Fibroblast of peridontal ligament (primary cell): Measurements from ENCODE around the gene PARD3B.

Experiments
- DNase-seq: peaks from one replicate; pipeline ENCODE4 v3.0.0-alpha.2; 2010; ENCODE audit errors: extremely low read depth

PARD3B gene

GRCh38 chr2:205610437-205610836 lies 1065.2 kb downstream of the PARD3B start:
- no peak for DNase-seq

GRCh38 chr2:205612636-205613035 lies 1067.4 kb downstream of the PARD3B start:
- no peak for DNase-seq

- DNase-seq, result no peak
These were observed 1068.8 kb downstream of the PARD3B start for GRCh38 chr2:205613970-205614559.

GRCh38 chr2:205614965-205615364 lies 1069.7 kb downstream of the PARD3B start:
- no peak for DNase-seq

- no peak for DNase-seq
These were observed 1072.6 kb downstream of the PARD3B start for GRCh38 chr2:205617905-205618304.

- DNase-seq, result no peak
These were observed 1074.3 kb downstream of the PARD3B start for GRCh38 chr2:205619600-205619999.

- DNase-seq, result no peak
These were observed 1081.8 kb downstream of the PARD3B start for GRCh38 chr2:205627085-205627484.

GRCh38 chr2:205628422-205628821 lies 1083.1 kb downstream of the PARD3B start:
- no peak for DNase-seq

GRCh38 chr2:205629091-205629776 lies 1084.0 kb downstream of the PARD3B start:
- DNase-seq, result no peak

- peak; percentile 25 for DNase-seq
These were observed 1088.7 kb downstream of the PARD3B start for GRCh38 chr2:205633994-205634393.

- DNase-seq, result no peak
These were observed 1091.5 kb downstream of the PARD3B start for GRCh38 chr2:205636549-205637319.

GRCh38 chr2:205637320-205637602 lies 1092.0 kb downstream of the PARD3B start:
- DNase-seq, result no peak

- DNase-seq, result no peak
These were observed 1092.7 kb downstream of the PARD3B start for GRCh38 chr2:205637779-205638503.

- no peak for DNase-seq
These were observed 1095.4 kb downstream of the PARD3B start for GRCh38 chr2:205640716-205641115.

- DNase-seq, result no peak
These were observed 1097.5 kb downstream of the PARD3B start for GRCh38 chr2:205642599-205643356.

- DNase-seq, result no peak
These were observed 1098.2 kb downstream of the PARD3B start for GRCh38 chr2:205643391-205643885.

- DNase-seq, result no peak
These were observed 1098.7 kb downstream of the PARD3B start for GRCh38 chr2:205644018-205644417.

- DNase-seq, result no peak
These were observed 1101.4 kb downstream of the PARD3B start for GRCh38 chr2:205646680-205647079.

GRCh38 chr2:205650450-205650849 lies 1105.2 kb downstream of the PARD3B start:
- peak; percentile 86 for DNase-seq

GRCh38 chr2:205650931-205651330 lies 1105.7 kb downstream of the PARD3B start:
- peak; percentile 22 for DNase-seq

GRCh38 chr2:205651719-205652118 lies 1106.4 kb downstream of the PARD3B start:
- DNase-seq, result no peak
